Testis (tissue), 3 donors: Measurements from ENCODE around the gene TAS2R16. TPM values are rescaled to one million over a fixed set of nuclear protein-coding genes. Genes with fewer than 3 reads are reported as not detected.

ENCODE experiments used
- DNase-seq: peaks from one replicate; pipeline ENCODE4 v3.0.0-alpha.2; 2019
- H3K27ac ChIP-seq, 2 donors: fragments of 200-600 bp; sonication (generic); one replicate each; pipeline ENCODE4 v1.5.1; 2019
- H3K27me3 ChIP-seq: fragments of 200-600 bp; sonication (generic); one replicate; pipeline ENCODE4 v1.5.1; 2019
- H3K36me3 ChIP-seq: fragments of 200-600 bp; sonication (generic); one replicate; pipeline ENCODE4 v1.5.1; 2017; ENCODE audit warnings: low read depth; ENCODE audit errors: missing control alignments
- H3K4me1 ChIP-seq: fragments of 200-600 bp; sonication (generic); one replicate; pipeline ENCODE4 v1.5.1; 2019
- H3K4me3 ChIP-seq, 2 donors: fragments of 200-600 bp; sonication (generic); one replicate each; pipeline ENCODE4 v1.5.1; 2017 to 2019
- H3K9me3 ChIP-seq: fragments of 200-600 bp; sonication (generic); one replicate; pipeline ENCODE4 v1.5.1; 2017
- POLR2A ChIP-seq: fragments of 450-650 bp; IDR thresholded peaks from one replicate; pipeline ENCODE4 v1.6.1; 2017; ENCODE audit warnings: antibody characterized with exemption, mild to moderate bottlenecking, moderate library complexity
- WGBS, 2 donors: methylation state at CpG; one replicate each; pipeline ENCODE4 v1.1.5; 2018; 5-methylcytosine and 5-hydroxymethylcytosine counted together
- intact Hi-C: fragments of 100-400 bp; cut with DNase I; formaldehyde crosslinking; loops from one replicate; pipeline ENCODE4 v1.15.1; 2023; ENCODE audit warnings: low total_unique reads
- polyA plus RNA-seq: library from polyadenylated mRNA; stranded (reverse); fragments of 350-450 nt; fragmentation: Illumina TruSeq; extraction: RNeasy Lipid Tissue Mini Kit (QIAGEN cat#74804); gene quantifications from one replicate; pipeline ENCODE4 v1.2.3, GENCODE V29; 2014; ENCODE audit warnings: low read depth, low replicate concordance; ENCODE audit not compliant: insufficient read depth
- total RNA-seq, 2 donors: library from RNA; depleted of rRNA; stranded (reverse); fragments of >200 nt; gene quantifications; one replicate each; pipeline ENCODE4 v1.2.3, GENCODE V29; 2016
- TF ChIP-seq, protein P1 (sequence below), 3 experiments: fragments of 450-650 bp in 2 of 3; fragments of 200-600 bp in 1 of 3; sonication (generic) in 1 of 3; IDR thresholded peaks; one replicate each; pipeline ENCODE4 v1.5.1; 2016 to 2019; ENCODE audit warnings: antibody characterized with exemption in 3 of 3, mild to moderate bottlenecking in 2 of 3, moderate library complexity in 1 of 3

Gene TAS2R16
- total and polyA plus RNA-seq, 3 donors from 2014 or later: not detected

DNA sequence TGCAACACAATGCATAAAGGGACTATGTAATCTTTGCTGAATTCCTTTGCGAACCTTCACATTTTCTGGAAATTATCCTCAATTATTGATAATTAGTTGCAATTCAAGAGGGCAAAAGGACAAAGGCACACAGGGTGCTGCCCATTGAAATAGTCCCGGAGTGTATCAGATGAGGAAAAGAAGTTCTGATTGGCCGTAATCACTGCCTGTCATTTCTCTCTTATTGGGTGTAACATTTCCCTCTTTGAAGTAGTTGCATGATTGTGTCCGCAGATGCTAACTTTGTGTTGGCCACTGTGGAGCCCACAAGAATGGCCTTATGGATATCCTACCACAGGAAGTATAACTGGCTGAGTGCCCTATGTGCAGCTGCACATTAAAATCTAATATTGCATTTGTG lies 35.1 kb upstream of the TAS2R16 start:
- Histone ChIP-seq H3K27ac (no peak overlapping the region), H3K4me1 (no peaks in the 10 kb centered on the region), H3K4me3 (no peak overlapping the region), H3K9me3 (no peaks in the 10 kb centered on the region), H3K27me3 (no peaks in the 10 kb centered on the region), H3K36me3 (no peaks in the 10 kb centered on the region)
- 61 to 62% methylated on average over 4 of the region's 4 CpGs for WGBS, 2 donors
- intact Hi-C loops: no loop called here
- TF ChIP-seq POLR2A: no peak
- TF ChIP-seq, protein P1, sequence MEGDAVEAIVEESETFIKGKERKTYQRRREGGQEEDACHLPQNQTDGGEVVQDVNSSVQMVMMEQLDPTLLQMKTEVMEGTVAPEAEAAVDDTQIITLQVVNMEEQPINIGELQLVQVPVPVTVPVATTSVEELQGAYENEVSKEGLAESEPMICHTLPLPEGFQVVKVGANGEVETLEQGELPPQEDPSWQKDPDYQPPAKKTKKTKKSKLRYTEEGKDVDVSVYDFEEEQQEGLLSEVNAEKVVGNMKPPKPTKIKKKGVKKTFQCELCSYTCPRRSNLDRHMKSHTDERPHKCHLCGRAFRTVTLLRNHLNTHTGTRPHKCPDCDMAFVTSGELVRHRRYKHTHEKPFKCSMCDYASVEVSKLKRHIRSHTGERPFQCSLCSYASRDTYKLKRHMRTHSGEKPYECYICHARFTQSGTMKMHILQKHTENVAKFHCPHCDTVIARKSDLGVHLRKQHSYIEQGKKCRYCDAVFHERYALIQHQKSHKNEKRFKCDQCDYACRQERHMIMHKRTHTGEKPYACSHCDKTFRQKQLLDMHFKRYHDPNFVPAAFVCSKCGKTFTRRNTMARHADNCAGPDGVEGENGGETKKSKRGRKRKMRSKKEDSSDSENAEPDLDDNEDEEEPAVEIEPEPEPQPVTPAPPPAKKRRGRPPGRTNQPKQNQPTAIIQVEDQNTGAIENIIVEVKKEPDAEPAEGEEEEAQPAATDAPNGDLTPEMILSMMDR (IDR thresholded peaks at IDR 0.05): no peak
- DNase-seq: peak; percentile 65

DNA sequence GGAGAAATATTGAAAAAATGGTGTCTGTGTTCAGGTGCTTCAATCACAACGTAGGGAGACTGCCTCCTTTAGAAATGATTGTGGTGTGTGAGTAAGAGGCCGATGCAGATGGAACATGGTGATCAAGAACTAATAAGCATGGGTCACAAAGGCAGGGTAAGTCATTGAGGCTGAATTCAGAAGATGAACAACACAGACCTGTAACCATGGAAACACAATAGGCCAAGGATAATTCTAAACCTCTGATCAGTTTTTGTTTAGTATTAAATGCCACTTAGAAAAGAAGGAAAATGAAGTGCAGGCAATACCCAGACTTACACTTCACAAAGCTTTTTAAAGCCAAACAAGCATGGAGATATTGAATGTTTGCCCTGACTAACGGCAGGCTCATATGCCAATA lies 32.8 kb upstream of the TAS2R16 start:
- no peaks in the 10 kb centered on the region for H3K36me3 ChIP-seq
- no peaks in the 10 kb centered on the region for H3K27me3 ChIP-seq
- H3K4me1 ChIP-seq: no peaks in the 10 kb centered on the region
- no peak for TF ChIP-seq POLR2A
- TF ChIP-seq, protein P1 (IDR thresholded peaks at IDR 0.05): no peak
- 79 to 86% methylated on average over 3 of the region's 3 CpGs for WGBS, 2 donors
- H3K9me3 ChIP-seq: no peaks in the 10 kb centered on the region
- no peak overlapping the region for H3K4me3 ChIP-seq
- intact Hi-C loops: no loop called here
- H3K27ac ChIP-seq: no peak overlapping the region
- DNase-seq: no peak

DNA sequence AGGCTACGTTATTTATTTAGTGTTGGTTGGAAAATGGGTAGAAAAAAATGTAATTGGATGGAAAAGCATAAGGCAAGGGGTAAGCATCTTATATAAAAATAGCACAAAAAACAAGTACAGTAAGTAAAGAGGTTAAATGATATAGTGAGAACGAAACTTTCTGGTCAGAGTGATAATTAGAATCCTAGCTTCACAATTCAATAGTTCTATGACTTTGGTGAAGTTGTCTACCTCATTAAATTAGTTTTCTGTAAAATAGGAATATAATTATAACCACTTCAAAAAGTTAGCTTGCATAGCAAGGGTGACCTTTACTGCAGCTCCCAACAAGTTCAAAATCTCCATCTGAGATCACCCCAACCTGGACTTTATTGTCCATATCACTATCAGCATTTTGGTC lies 30.8 kb upstream of the TAS2R16 start:
- Histone ChIP-seq H3K36me3 (no peaks in the 10 kb centered on the region), H3K9me3 (no peaks in the 10 kb centered on the region), H3K27ac (no peak overlapping the region), H3K4me1 (no peaks in the 10 kb centered on the region), H3K4me3 (no peak overlapping the region), H3K27me3 (no peaks in the 10 kb centered on the region)
- intact Hi-C loops: no loop called here
- no peak for DNase-seq
- TF ChIP-seq, protein P1 (IDR thresholded peaks at IDR 0.05): no peak
- no peak for TF ChIP-seq POLR2A
- 89 to 90% methylated on average over 2 of the region's 2 CpGs for WGBS, 2 donors

DNA sequence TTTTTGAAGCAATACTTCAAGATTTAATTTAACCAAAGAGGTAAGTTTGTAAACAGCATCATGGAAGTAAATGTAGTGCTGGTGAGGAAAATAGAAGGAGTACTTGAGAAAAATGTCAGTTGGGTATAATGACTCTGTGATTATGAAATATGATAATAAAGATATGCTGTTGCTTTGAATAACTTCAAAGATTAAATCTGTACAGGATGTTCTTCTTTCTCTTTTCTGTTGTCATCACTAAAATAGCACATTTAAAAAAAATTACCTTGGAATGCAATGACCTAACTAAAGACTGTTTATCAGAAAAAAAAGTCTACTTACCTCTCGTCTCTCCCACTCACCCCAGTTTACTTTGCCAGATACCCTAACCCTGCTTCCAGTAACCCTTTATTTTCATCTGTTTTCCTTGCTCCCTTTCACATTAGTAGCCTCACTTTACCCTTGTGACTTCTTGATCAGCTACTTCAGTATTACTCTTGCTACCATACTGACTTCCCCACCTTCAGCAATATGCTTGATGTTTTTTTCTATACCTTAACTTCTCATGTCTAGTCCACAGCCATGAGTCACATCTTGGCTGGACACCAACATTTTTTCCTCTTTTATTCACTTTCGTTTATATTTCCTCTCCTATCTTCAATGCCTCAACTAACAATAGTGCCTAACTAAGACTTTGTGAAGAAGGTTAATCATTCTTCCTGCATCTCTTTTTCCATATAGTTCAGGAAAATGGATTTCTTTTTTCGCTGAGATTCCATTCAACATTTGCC lies 29.7 kb upstream of the TAS2R16 start:
- H3K36me3 ChIP-seq: no peaks in the 10 kb centered on the region
- WGBS, 2 donors: 49 to 52% methylated on average over 3 of the region's 3 CpGs
- TF ChIP-seq, protein P1 (IDR thresholded peaks at IDR 0.05): no peak
- no peak for TF ChIP-seq POLR2A
- intact Hi-C loops: no loop called here
- H3K9me3 ChIP-seq: no peaks in the 10 kb centered on the region
- no peak for DNase-seq
- no peaks in the 10 kb centered on the region for H3K27me3 ChIP-seq
- no peaks in the 10 kb centered on the region for H3K4me1 ChIP-seq
- no peak overlapping the region for H3K4me3 ChIP-seq
- H3K27ac ChIP-seq: no peak overlapping the region

DNA sequence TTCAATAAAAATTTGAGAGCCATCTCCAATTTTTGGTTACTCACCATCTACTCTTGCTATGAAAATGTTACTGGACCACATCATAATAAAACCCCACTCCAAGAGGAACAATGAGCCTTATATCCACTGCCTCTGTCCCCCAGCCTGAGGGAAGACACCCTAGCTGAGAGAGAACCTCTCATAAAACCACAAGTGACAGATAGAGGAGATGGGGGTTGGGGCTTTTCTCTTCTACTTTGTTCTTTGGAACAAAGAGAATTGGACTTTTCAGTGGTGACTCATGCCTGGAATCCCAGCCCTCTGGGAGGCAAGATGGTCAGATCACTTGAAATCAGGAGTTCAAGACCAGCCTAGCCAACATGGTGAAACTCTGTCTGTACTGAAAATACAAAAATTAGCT lies 27.6 kb upstream of the TAS2R16 start:
- Histone ChIP-seq H3K4me3 (no peak overlapping the region), H3K27ac (no peak overlapping the region), H3K36me3 (no peaks in the 10 kb centered on the region), H3K4me1 (no peaks in the 10 kb centered on the region), H3K27me3 (no peaks in the 10 kb centered on the region), H3K9me3 (no peaks in the 10 kb centered on the region)
- intact Hi-C loops: no loop called here
- no peak for DNase-seq
- TF ChIP-seq, protein P1 (IDR thresholded peaks at IDR 0.05): no peak
- no peak for TF ChIP-seq POLR2A
